Measurements from ENCODE around the gene KLF1. TPM values are rescaled to one million over a fixed set of nuclear protein-coding genes. Genes with fewer than 3 reads are reported as not detected.

KLF1 gene
- total RNA-seq, 1 donor, result not detected

GRCh38 chr19:12864143-12864542 lies 22.9 kb downstream of the KLF1 start:
- no peaks in the 10 kb centered on the region for H3K79me2 ChIP-seq (ENCODE audit: insufficient read depth, low read length)
- DNase-seq (ENCODE audit: insufficient read length, low spot score, missing footprints), result peak; percentile 64
- no peaks in the 10 kb centered on the region for H3K4me1 ChIP-seq (ENCODE audit: insufficient read depth, low read length)
- H2AFZ ChIP-seq (ENCODE audit: low read length), result no peak overlapping the region
- TF ChIP-seq CTCF (IDR thresholded peaks at IDR 0.05; ENCODE audit: extremely low read depth, low read depth, low read length), result no peak
- H3K36me3 ChIP-seq (ENCODE audit: insufficient read depth, low read length), result no peaks in the 10 kb centered on the region
- H3K27me3 ChIP-seq (ENCODE audit: insufficient read depth, low read length), result no peaks in the 10 kb centered on the region
- H3K27ac ChIP-seq (ENCODE audit: low read depth, low read length), result no peak overlapping the region
- no peaks in the 10 kb centered on the region for H4K20me1 ChIP-seq (ENCODE audit: insufficient read depth, low read length)
- no peak overlapping the region for H3K4me3 ChIP-seq (ENCODE audit: insufficient read depth, low read length)
- no peak overlapping the region for H3K4me2 ChIP-seq (ENCODE audit: insufficient read depth, low read length)
- no peaks in the 10 kb centered on the region for H3K9me3 ChIP-seq (ENCODE audit: low read depth, low read length)

- H4K20me1 ChIP-seq (ENCODE audit: insufficient read depth, low read length), result no peaks in the 10 kb centered on the region
- no peak overlapping the region for H2AFZ ChIP-seq (ENCODE audit: low read length)
- H3K36me3 ChIP-seq (ENCODE audit: insufficient read depth, low read length), result no peaks in the 10 kb centered on the region
- no peak overlapping the region for H3K27ac ChIP-seq (ENCODE audit: low read depth, low read length)
- H3K9me3 ChIP-seq (ENCODE audit: low read depth, low read length), result no peaks in the 10 kb centered on the region
- no peak overlapping the region for H3K4me3 ChIP-seq (ENCODE audit: insufficient read depth, low read length)
- no peaks in the 10 kb centered on the region for H3K79me2 ChIP-seq (ENCODE audit: insufficient read depth, low read length)
- DNase-seq (ENCODE audit: insufficient read length, low spot score, missing footprints), result no peak
- TF ChIP-seq CTCF (IDR thresholded peaks at IDR 0.05; ENCODE audit: extremely low read depth, low read depth, low read length), result no peak
- H3K27me3 ChIP-seq (ENCODE audit: insufficient read depth, low read length), result no peaks in the 10 kb centered on the region
- no peak overlapping the region for H3K4me2 ChIP-seq (ENCODE audit: insufficient read depth, low read length)
- H3K4me1 ChIP-seq (ENCODE audit: insufficient read depth, low read length), result no peaks in the 10 kb centered on the region
These were observed 27.5 kb downstream of the KLF1 start for GRCh38 chr19:12859546-12859945.

GRCh38 chr19:12858041-12858928 lies 28.7 kb downstream of the KLF1 start:
- Histone ChIP-seq H3K36me3 (ENCODE audit: insufficient read depth, low read length) (no peaks in the 10 kb centered on the region), H3K4me2 (ENCODE audit: insufficient read depth, low read length) (no peak overlapping the region), H3K4me1 (ENCODE audit: insufficient read depth, low read length) (no peaks in the 10 kb centered on the region), H4K20me1 (ENCODE audit: insufficient read depth, low read length) (no peaks in the 10 kb centered on the region), H3K27me3 (ENCODE audit: insufficient read depth, low read length) (no peaks in the 10 kb centered on the region), H3K79me2 (ENCODE audit: insufficient read depth, low read length) (no peaks in the 10 kb centered on the region), H3K27ac (ENCODE audit: low read depth, low read length) (no peak overlapping the region), H3K9me3 (ENCODE audit: low read depth, low read length) (no peaks in the 10 kb centered on the region), H3K4me3 (ENCODE audit: insufficient read depth, low read length) (no peak overlapping the region), H2AFZ (ENCODE audit: low read length) (no peak overlapping the region)
- TF ChIP-seq CTCF (IDR thresholded peaks at IDR 0.05; ENCODE audit: extremely low read depth, low read depth, low read length), result no peak
- DNase-seq (ENCODE audit: insufficient read length, low spot score, missing footprints), result peak; percentile 39

GRCh38 chr19:12856653-12857052 lies 30.3 kb downstream of the KLF1 start:
- H3K4me1 ChIP-seq (ENCODE audit: insufficient read depth, low read length), result no peaks in the 10 kb centered on the region
- H3K4me2 ChIP-seq (ENCODE audit: insufficient read depth, low read length), result no peak overlapping the region
- no peaks in the 10 kb centered on the region for H3K9me3 ChIP-seq (ENCODE audit: low read depth, low read length)
- H3K79me2 ChIP-seq (ENCODE audit: insufficient read depth, low read length), result no peaks in the 10 kb centered on the region
- H3K27me3 ChIP-seq (ENCODE audit: insufficient read depth, low read length), result no peaks in the 10 kb centered on the region
- H2AFZ ChIP-seq (ENCODE audit: low read length), result no peak overlapping the region
- TF ChIP-seq CTCF (IDR thresholded peaks at IDR 0.05; ENCODE audit: extremely low read depth, low read depth, low read length), result no peak
- H4K20me1 ChIP-seq (ENCODE audit: insufficient read depth, low read length), result no peaks in the 10 kb centered on the region
- H3K27ac ChIP-seq (ENCODE audit: low read depth, low read length), result no peak overlapping the region
- H3K36me3 ChIP-seq (ENCODE audit: insufficient read depth, low read length), result no peaks in the 10 kb centered on the region
- H3K4me3 ChIP-seq (ENCODE audit: insufficient read depth, low read length), result no peak overlapping the region
- DNase-seq (ENCODE audit: insufficient read length, low spot score, missing footprints), result no peak
